ENCODE results near the gene FGF14. TPM values are rescaled to one million over a fixed set of nuclear protein-coding genes. Genes with fewer than 3 reads are reported as not detected.

Gene FGF14
- total RNA-seq, 2 experiments from 2014 or later, result not detected

DNA sequence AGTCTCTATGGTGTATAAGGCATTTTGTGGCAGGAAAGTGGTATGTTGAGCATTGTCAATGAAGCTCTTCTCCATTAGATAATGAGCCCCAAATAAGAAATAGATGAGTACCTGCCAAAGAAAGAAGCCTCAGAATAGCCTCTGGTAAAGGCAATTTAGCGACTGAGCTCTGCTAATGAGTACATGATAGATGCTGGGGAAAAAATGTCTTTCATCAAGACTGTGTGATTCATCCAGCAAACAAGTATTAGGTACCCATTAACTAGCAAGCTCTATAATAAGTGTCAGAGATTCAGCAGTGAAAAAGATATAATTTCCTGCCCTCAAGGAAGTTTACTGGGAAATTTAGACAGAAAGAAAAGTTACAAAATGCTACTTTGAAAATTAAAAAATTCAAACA is 654.8 kb downstream of the FGF14 start:
- intact Hi-C loops (cut with DNase I, micrococcal nuclease), result no loop called here
- no peaks in the 10 kb centered on the region for H3K9me3 Mint-ChIP-seq (ENCODE audit: low read depth)
- ATAC-seq (no peak), DNase-seq (no peak)
- no peak overlapping the region for H3K27ac Mint-ChIP-seq
- no peak overlapping the region for H3K4me3 Mint-ChIP-seq
- no peaks in the 10 kb centered on the region for H3K36me3 Mint-ChIP-seq (ENCODE audit: low read depth)
- no peaks in the 10 kb centered on the region for H3K4me1 Mint-ChIP-seq
- ChIA-PET POLR2A (no interaction called here), CTCF (no interaction called here)
- H3K27me3 Mint-ChIP-seq, result peaks cover 10% of the 10 kb centered on the region

GRCh38 chr13:101746513-101746912 is 655.3 kb downstream of the FGF14 start:
- intact Hi-C loops (cut with DNase I, micrococcal nuclease), result no loop called here
- ChIA-PET CTCF (no interaction called here), POLR2A (no interaction called here)
- Mint-ChIP-seq H3K27me3 (peaks cover 10% of the 10 kb centered on the region), H3K9me3 (ENCODE audit: low read depth) (no peaks in the 10 kb centered on the region), H3K4me3 (no peak overlapping the region), H3K36me3 (ENCODE audit: low read depth) (no peaks in the 10 kb centered on the region), H3K4me1 (no peaks in the 10 kb centered on the region), H3K27ac (no peak overlapping the region)
- ATAC-seq, result no peak
- DNase-seq, result no peak

GRCh38 chr13:101739382-101740178 is 662.3 kb downstream of the FGF14 start:
- ChIA-PET CTCF (no interaction called here), POLR2A (no interaction called here)
- Mint-ChIP-seq H3K36me3 (ENCODE audit: low read depth) (no peaks in the 10 kb centered on the region), H3K27me3 (peaks cover 2% of the 10 kb centered on the region), H3K4me1 (no peaks in the 10 kb centered on the region), H3K9me3 (ENCODE audit: low read depth) (no peaks in the 10 kb centered on the region), H3K4me3 (no peak overlapping the region), H3K27ac (no peak overlapping the region)
- DNase-seq (no peak), ATAC-seq (no peak)
- intact Hi-C loops (cut with DNase I, micrococcal nuclease), result no loop called here

DNA sequence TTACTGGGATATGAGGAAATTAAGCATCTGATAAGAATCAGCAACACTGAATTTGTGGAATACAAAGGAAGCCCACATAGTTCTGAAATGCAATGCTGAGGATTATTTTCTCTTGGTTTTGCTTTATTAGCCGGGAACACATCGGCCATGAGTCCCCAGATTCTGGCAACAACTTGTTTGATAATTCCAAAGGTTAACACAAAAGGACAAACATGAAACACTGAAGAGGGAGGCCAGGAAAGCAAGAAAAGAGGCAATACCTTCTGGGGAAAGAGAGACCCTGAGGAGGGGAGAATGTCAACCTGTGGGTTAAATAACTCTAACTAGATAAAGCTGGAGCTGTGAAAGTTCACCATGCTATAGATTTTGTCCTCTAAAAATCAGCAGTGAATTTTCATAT is 663.5 kb downstream of the FGF14 start:
- intact Hi-C loops (cut with DNase I, micrococcal nuclease), result no loop called here
- no peak overlapping the region for H3K4me3 Mint-ChIP-seq
- no peaks in the 10 kb centered on the region for H3K36me3 Mint-ChIP-seq (ENCODE audit: low read depth)
- no peak for DNase-seq
- ATAC-seq, result no peak
- H3K4me1 Mint-ChIP-seq, result no peaks in the 10 kb centered on the region
- H3K27me3 Mint-ChIP-seq, result no peaks in the 10 kb centered on the region
- H3K27ac Mint-ChIP-seq, result no peak overlapping the region
- no peaks in the 10 kb centered on the region for H3K9me3 Mint-ChIP-seq (ENCODE audit: low read depth)
- CTCF ChIA-PET, result no interaction called here
- POLR2A ChIA-PET, result no interaction called here

- no peaks in the 10 kb centered on the region for H3K9me3 Mint-ChIP-seq (ENCODE audit: low read depth)
- ATAC-seq (no peak), DNase-seq (no peak)
- no peak overlapping the region for H3K4me3 Mint-ChIP-seq
- no peaks in the 10 kb centered on the region for H3K4me1 Mint-ChIP-seq
- no peaks in the 10 kb centered on the region for H3K36me3 Mint-ChIP-seq (ENCODE audit: low read depth)
- H3K27ac Mint-ChIP-seq, result no peak overlapping the region
- intact Hi-C loops (cut with DNase I, micrococcal nuclease), result no loop called here
- ChIA-PET CTCF (no interaction called here), POLR2A (no interaction called here)
- peaks cover 2% of the 10 kb centered on the region for H3K27me3 Mint-ChIP-seq
Measured at GRCh38 chr13:101736566-101736965, 665.3 kb downstream of the FGF14 start.

DNA sequence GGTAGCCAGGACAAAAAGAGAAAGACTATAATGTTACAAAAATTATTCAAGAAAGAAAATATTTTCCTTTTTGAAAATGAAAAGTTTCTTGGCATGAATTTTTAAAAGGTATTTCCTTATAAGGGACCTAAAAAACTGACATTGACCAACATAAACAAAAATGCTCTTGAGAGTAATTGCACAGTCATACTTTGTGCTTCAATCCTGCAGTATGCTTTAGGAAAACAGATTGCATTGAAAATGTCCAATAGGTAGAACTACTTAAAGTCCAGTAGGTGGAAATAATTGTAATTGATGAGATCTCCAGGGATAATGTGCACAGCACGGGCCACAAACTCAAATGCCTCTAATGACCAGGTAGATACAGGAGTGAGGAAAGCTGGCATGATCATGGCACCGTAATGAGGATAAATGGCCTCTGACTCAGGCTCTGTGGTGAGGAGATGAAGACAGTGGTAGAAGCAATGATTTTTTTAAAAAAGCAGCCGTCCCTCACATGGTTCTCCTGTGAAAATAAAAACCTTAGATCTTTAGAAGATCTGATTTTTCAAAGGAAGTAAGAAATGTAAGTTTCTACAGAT is 671.3 kb downstream of the FGF14 start:
- ATAC-seq, result no peak
- Mint-ChIP-seq H3K4me3 (no peak overlapping the region), H3K27ac (no peak overlapping the region), H3K27me3 (peaks cover 2% of the 10 kb centered on the region), H3K9me3 (ENCODE audit: low read depth) (no peaks in the 10 kb centered on the region), H3K36me3 (ENCODE audit: low read depth) (no peaks in the 10 kb centered on the region), H3K4me1 (no peaks in the 10 kb centered on the region)
- no peak for DNase-seq
- intact Hi-C loops (cut with DNase I, micrococcal nuclease), result no loop called here
- CTCF ChIA-PET, result no interaction called here
- POLR2A ChIA-PET, result no interaction called here

DNA sequence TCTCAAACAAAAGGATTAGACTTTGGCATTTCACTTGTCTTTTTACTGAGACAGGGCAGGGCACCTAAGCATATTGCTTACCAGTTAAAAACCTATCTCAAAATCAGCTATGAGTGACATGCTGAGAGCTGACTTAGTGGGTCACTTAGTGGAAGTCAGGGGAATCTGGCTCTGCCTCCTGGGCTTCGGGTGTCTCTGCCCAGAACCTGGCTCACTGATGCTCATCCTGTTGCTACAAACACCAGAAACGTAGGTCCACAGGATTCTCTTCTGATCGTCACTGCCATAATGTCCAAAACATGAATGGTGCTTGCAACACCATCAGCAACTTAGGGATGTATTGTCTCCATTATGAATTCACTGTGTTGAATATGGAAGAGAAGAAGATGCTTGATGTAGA is 673.2 kb downstream of the FGF14 start:
- Mint-ChIP-seq H3K27me3 (peaks cover 2% of the 10 kb centered on the region), H3K4me3 (no peak overlapping the region), H3K4me1 (no peaks in the 10 kb centered on the region), H3K27ac (no peak overlapping the region), H3K9me3 (ENCODE audit: low read depth) (no peaks in the 10 kb centered on the region), H3K36me3 (ENCODE audit: low read depth) (no peaks in the 10 kb centered on the region)
- ATAC-seq (no peak), DNase-seq (no peak)
- ChIA-PET POLR2A (no interaction called here), CTCF (no interaction called here)
- intact Hi-C loops (cut with DNase I, micrococcal nuclease), result no loop called here

DNA sequence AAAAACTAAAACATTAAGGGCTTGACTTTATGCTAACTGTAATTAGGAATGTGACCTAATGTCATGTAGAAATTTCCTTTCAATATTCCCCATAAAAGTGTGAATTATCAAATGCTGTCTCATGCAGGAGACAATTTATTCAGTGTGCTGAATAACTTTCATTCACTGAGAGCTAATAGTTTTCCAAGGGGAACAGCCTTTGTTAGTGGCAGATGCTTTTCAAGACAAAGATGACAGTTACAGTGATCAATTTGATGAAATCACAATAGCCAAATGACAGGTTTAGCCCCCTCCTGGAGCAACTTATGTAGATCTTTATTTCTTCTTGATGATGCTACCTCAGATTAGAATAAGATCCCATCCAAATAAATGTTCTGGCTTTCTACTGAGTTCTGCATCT is 673.8 kb downstream of the FGF14 start:
- DNase-seq (no peak), ATAC-seq (no peak)
- no peaks in the 10 kb centered on the region for H3K9me3 Mint-ChIP-seq (ENCODE audit: low read depth)
- no peak overlapping the region for H3K4me3 Mint-ChIP-seq
- CTCF ChIA-PET, result interaction anchor here (0.7 kb wide), 1 partner anchor 85 kb away, joined by 3 read pairs; no protein-coding TSS in a partner anchor
- no peaks in the 10 kb centered on the region for H3K36me3 Mint-ChIP-seq (ENCODE audit: low read depth)
- peaks cover 2% of the 10 kb centered on the region for H3K27me3 Mint-ChIP-seq
- POLR2A ChIA-PET, result no interaction called here
- no peak overlapping the region for H3K27ac Mint-ChIP-seq
- no peaks in the 10 kb centered on the region for H3K4me1 Mint-ChIP-seq
- intact Hi-C loops (cut with DNase I, micrococcal nuclease), result no loop called here

DNA sequence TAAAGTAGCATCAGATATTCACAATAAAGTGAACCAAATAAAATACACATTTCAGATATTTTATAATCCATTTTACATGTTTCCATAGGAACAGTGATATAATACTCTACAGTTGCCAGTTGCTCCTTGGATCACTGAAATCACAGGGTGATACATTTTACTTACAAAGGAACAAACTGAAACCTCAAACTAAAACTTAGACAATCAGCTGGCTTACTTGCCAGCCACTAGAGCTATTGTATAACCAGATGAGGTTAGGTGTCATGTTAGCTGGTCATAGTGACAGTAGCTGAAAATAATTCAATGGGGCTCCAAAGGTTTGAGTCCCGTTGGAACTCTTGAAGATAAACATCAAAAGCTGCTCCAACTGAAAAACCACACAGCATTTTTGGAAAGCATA is 674.7 kb downstream of the FGF14 start:
- CTCF ChIA-PET, result interaction anchor here (0.6 to 0.7 kb wide), 2 partner anchors 84 to 1837 kb away, joined by 3 to 5 read pairs; no protein-coding TSS in a partner anchor
- Mint-ChIP-seq H3K4me1 (no peaks in the 10 kb centered on the region), H3K27me3 (no peaks in the 10 kb centered on the region), H3K27ac (no peak overlapping the region), H3K9me3 (ENCODE audit: low read depth) (no peaks in the 10 kb centered on the region), H3K4me3 (no peak overlapping the region), H3K36me3 (ENCODE audit: low read depth) (no peaks in the 10 kb centered on the region)
- POLR2A ChIA-PET, result interaction anchor here (0.6 kb wide), 1 partner anchor 106 kb away, joined by 3 read pairs; no protein-coding TSS in a partner anchor
- no peak for DNase-seq
- intact Hi-C loops (cut with DNase I, micrococcal nuclease), result no loop called here
- ATAC-seq, result no peak

DNA sequence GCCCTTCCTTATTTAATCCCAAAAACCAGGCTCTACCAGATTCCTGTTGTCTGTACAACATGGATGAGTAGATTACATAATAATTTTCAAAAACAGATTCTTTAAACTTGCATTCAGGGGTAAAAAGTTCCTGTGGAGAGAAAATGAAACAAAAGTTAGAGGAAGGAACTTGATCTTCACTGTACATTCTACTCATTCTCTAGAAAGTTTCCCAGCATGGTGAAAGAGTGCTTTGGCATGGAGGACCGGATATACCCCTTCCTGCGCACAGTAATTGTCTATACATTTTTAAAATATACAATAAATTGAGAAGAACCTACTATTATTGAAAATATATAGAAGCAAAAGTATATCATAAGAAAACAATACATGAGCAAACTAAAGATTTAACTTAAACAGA is 675.2 kb downstream of the FGF14 start:
- Mint-ChIP-seq H3K9me3 (ENCODE audit: low read depth) (no peaks in the 10 kb centered on the region), H3K4me3 (no peak overlapping the region), H3K36me3 (ENCODE audit: low read depth) (no peaks in the 10 kb centered on the region), H3K27ac (no peak overlapping the region), H3K4me1 (no peaks in the 10 kb centered on the region), H3K27me3 (no peaks in the 10 kb centered on the region)
- no peak for DNase-seq
- ATAC-seq, result no peak
- POLR2A ChIA-PET, result no interaction called here
- CTCF ChIA-PET, result interaction anchor here (0.6 kb wide), 1 partner anchor 1838 kb away, joined by 5 read pairs; no protein-coding TSS in a partner anchor
- intact Hi-C loops (cut with DNase I, micrococcal nuclease), result no loop called here

DNA sequence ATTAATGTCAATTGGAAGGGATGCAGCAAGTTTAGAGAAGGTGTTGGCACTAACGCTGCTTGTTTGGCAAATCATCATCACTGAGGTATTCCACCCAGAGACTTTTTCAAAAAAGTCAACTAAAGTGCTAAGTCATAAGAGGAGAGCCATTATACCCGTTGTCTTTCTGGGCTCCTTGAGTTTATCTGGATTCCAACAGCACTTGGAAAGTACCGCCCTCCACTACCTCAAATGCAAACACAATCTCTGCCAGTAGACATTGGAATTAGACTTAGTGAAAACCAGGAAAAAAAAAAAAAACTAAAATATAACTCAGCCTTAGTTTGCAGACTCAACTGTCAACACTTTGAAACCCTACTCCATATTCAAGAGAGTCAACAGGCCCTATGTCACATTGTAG is 683.4 kb downstream of the FGF14 start:
- Mint-ChIP-seq H3K27me3 (no peaks in the 10 kb centered on the region), H3K27ac (no peak overlapping the region), H3K4me3 (no peak overlapping the region), H3K36me3 (ENCODE audit: low read depth) (no peaks in the 10 kb centered on the region), H3K4me1 (no peaks in the 10 kb centered on the region), H3K9me3 (ENCODE audit: low read depth) (no peaks in the 10 kb centered on the region)
- POLR2A ChIA-PET, result no interaction called here
- DNase-seq (no peak), ATAC-seq (no peak)
- CTCF ChIA-PET, result no interaction called here
- intact Hi-C loops (cut with DNase I, micrococcal nuclease), result no loop called here

DNA sequence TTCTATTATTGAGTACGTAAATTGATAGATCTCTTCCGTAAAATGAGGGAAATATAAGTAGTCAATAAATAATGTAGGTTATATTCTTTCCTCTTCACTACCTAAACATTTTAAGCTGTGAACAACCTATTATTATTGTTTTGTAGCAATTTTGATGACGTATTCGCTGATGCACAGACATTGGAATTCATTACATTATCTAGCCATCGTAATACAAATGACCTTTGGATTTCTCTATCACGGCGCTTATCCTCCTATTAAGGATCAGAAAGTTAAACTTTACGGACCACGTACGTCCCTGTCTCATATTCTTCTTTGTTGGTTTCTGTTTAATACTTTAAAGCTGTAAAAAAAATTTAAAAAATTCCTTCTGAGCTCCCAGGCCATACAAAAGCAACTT is 684.5 kb downstream of the FGF14 start:
- intact Hi-C loops (cut with DNase I, micrococcal nuclease), result no loop called here
- CTCF ChIA-PET, result no interaction called here
- no peak overlapping the region for H3K27ac Mint-ChIP-seq
- DNase-seq, result no peak
- no peaks in the 10 kb centered on the region for H3K9me3 Mint-ChIP-seq (ENCODE audit: low read depth)
- H3K36me3 Mint-ChIP-seq (ENCODE audit: low read depth), result no peaks in the 10 kb centered on the region
- no peak for ATAC-seq
- no peaks in the 10 kb centered on the region for H3K4me1 Mint-ChIP-seq
- H3K27me3 Mint-ChIP-seq, result peaks cover 2% of the 10 kb centered on the region
- H3K4me3 Mint-ChIP-seq, result no peak overlapping the region
- POLR2A ChIA-PET, result no interaction called here

Measured in activated CD4-positive, alpha-beta T cell treated with anti-CD3 and anti-CD28 coated beads for 36 hours (primary cell).